Dermis blood vessel endothelial cell (primary cell): ENCODE measurements around the gene FZD10. TPM values are rescaled to one million over a fixed set of nuclear protein-coding genes. Genes with fewer than 3 reads are reported as not detected.

Source experiments
- DNase-seq: peaks from one replicate; pipeline ENCODE4 v3.0.0; 2010
- total RNA-seq: library from RNA; depleted of rRNA; stranded (reverse); fragments of >200 nt; gene quantifications from 2 replicates; pipeline ENCODE4 v1.2.3, GENCODE V29; 2014

The FZD10 gene
- total RNA-seq, 1 donor from 2014 or later: 1.0 TPM

DNA sequence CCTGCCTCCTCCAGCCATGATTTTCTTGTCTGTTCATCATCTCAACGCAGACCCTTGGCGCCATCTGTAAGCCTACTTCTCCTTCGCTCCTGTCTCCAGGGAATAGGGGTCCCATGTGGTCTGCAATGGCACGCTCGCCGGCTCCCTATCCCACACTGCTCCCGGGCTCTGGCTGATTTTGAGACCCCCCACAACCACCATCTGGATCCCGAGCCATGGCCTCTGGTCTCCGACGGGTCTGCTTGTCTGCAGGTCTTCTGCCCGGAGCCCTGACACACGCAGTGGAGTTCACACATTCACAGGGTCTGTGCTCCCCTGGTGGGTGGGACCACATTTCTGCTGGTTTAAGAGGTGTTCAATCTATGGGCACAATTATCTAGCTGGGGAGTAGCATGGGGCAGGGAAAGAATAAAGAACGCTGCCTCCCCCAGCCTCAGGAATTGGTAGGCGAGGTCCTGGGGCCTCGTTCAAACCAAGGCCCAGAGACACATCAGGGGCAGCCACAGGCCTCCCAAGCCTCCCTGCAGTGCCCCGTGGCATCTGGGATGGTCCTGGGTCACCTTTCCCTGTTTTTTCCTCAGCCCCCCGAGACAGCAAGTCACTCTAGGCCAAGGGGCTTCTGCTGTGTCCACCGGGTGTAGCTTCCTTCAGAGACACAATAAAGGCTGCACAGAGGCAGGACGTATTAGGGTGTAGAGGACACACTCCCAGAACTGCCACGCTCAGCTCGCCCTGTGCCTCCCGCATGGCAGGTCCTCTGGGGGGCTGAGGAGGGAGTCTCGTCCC lies 21.5 kb downstream of the FZD10 start:
- no peak for DNase-seq

DNA sequence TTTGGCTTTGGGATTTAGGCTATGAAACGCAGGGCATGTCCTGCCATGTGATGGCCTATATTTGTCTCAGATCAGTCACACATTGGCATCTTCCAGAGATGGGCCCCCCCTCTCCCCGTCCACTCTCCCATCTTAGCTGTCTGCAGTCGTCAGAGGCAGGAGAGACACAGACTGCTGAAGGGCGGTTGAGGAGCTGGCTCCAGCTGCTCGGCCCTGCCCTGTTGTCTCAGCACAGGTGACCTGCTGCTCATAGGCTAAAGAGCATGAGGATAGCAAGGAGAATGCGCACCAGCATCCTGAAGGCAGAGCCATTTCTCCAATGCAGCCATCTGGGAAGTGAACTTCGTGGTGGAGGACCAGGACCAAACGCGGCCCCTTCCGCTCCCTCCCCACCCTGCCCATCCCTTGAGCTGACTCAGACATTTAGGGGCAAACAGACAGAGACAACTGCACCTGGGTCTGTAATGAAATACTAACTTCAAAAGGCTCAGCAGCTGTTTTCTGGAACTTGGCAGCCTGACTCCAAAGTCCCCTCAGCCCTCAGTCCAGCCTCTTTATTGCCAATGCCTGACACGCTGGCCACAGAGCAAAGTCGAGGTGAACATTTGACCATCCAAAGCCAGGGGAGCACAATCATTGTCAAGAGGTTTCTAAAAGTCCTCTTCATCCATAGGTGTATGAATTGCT lies 22.3 kb downstream of the FZD10 start:
- no peak for DNase-seq

DNA sequence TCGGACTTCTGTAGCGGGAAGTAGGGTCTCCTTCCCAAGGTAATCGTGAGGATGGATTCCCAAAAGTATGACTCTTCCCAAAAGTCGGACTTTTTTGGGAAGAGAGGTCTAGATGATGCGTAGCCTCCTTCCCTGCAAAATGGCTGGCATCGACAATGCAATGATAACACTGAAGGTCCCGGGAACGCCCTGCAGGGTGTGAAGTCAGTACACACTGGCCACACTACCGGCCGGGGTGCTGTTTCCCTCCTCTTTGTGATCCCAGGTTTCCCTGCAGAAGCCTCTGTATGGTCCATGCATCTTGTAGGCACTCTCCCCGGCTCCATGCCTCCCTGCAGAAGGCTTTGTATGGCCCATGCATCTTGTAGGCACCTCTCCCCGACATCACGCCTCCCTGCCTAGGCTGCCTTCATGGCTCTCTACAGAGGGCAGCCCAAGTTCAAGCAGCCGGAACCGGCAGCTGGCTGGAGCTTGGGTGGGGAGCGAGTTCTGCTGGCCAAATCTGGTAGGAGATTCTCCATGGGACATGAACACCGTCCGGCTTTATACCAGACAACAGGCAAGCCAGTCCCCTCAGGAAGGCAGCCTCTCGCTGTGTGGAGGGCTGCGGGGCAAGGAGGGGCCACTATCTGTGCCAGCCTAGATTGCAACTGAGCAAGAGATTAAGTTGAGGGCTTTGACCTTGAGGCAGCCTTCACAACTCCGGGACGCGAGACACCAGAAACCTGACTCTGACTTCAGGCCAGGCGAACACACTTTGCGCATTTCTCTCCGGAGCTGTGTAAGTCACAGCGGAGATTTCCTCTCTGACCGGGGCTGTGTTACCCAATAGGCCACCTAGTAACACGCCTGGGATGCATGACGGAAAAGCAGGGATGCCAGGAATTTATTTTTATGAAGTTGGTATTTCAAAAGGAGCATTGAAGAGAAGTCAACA lies 23.5 kb downstream of the FZD10 start:
- DNase-seq: no peak

DNA sequence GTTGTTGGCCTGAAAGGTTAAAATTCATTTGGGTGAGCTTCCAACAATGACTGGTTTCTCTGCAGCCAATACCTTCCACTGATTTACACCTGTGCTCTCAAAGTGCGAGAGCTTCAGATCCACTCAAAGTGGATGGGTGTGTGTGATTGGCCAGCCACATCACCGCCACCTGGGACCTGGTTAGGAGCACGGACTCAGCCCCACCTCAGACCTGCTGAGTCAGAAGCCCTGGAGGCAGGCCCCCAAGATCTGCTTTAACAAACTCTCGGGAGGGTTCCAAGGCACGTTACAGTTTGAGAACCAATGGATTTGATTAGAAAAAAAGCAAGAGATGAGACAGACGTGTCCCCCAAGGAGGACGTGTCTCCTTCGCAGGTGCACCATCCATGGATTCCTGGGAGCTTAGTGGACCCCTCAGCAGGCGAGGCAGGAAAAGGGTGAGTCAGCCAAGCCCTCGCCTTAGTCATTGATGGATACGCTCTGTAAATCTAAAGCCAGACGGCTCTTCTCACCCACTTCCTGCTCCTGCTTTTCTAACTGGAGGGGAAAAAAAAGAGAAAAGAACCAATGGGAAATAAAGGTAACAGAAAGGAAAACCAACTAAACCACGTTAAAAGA lies 24.5 kb downstream of the FZD10 start:
- DNase-seq: no peak

DNA sequence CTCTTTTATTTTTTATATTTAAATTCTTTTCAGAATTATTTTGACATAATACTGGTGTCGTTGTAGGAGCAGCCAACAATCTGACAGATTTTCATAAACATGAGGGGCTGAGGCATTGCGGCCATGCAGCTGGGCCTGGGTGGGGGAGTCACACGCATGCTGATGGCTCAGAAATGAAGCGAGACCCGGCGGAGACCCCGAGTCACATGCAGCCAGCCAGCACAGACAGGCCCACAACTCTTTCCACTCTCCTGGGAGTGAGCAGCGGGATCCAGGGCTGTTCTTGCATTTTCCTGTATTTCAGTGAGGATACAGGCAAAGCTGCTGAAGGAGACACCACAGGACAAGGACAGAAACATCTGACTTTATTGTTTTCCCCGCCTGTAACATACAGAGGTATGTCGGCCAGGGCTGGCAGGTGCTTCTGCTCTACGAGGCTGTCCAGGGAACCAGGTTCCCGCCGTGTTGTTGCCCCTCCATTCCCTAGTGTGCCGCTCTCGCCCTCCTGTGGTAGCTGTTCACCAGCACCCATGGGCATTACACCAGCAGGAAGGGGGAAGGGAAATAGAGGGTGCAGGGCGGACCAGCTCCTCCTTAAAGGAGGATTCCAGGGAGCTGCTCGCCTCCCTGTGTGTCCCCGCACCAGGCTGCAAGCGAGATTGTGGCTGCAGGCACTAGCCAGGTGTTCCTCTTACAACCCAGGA lies 30.5 kb downstream of the FZD10 start:
- no peak for DNase-seq

DNA sequence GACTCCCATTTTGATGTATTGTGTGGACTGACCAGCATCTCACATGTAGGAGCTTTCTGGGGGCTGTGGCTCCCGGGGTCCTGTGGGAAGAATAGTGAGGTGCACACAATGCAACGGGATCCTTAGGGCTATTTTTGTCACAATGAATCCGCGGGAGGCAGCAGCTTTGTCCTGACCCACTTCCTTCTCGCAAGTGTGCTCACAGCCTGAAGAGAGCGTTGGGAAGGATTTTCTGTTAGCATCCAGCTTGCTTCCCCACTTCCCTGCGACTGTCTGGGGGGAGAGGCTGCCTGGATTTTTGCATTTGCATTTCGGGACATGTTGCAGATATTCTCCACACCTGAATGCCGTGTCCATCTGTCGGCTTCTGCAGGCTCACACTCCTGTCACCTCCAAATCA lies 31.9 kb downstream of the FZD10 start:
- DNase-seq: no peak

DNA sequence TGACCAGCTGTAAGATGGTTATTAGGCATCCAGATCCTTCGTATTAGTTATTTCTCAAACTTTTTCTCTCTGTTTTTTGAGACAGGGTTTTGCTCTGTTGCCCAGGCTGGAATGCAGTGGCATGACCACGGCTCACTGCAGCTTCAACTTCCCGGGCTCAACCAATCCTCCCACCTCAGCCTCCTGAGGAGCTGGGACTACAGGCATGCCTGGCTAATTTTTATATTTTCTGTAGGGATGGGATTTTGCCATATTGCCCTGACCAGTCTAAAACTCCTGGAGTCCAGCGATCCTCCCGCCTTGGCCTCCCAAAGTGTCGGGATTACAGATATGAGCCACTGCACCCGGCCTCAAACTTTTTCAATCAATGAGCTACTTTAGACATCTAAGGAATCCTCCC lies 33.1 kb downstream of the FZD10 start:
- DNase-seq: no peak

DNA sequence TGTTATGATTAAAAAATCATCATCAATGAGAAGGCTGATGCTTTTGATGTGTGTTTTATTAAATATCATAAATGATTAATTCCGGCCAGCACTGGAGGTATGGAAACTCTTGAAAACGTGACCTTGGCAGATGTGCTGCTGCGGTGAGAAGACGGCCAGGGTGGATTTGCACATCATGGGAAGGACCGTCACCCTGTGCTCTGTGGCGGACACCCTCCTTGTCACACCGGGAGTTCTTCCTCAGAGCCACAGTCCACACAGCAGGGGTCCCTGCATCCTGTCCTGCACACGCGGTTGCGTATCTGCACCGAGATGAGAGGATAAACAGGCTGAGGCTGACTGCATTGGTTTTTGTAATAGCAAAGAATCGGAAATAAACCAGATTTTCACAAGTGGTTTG lies 33.5 kb downstream of the FZD10 start:
- DNase-seq: no peak

DNA sequence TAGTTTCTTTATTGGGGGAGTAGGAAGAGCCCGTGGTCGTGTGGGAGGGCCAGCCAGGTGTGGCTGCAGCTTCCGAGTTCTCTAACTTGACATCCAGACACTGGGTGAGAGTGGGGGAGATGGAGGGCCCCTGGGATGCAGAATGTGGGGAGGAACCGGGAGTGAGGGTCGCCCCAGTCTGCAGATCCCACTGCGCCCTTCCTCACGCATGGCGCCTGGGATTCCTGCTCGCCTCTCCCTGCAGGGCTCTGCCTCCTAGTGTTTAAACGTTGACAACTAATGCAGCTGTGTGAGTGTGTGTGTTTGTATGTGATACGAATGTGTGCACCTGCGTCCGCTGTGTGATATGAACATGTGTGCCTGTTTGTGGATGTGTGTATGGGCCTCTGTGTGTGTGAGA lies 34.6 kb downstream of the FZD10 start:
- DNase-seq: no peak

DNA sequence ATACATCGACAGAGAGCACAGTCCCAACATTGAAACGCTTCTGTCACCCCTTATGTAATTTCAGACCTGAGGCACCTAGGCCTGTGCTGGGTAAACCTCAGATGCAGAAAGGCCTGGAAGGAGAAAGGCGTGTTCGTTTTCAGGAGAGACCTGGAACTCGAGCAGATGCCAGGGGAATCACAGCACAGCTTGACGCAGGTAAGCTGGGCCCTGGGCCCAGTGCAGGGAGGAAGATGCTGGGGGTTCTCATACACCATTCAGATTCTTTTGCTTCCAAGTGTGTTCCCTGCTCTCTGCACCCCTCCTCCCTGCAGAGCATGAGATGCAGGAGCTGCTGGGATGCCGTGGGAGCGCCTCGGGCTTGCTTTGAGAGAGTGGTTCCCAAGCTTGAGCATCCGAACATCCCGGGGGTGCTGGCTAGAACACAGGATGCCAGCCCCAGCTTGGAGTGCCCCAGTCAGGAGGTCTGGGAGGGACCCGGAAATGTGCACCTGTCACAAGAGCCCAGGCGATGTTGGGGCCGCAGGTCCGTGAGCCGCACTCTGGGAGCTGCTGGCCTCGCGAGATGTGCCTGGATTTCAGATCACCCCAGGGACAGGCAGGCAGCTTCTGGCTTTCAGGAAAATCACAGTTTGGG lies 35.9 kb downstream of the FZD10 start:
- no peak for DNase-seq

DNA sequence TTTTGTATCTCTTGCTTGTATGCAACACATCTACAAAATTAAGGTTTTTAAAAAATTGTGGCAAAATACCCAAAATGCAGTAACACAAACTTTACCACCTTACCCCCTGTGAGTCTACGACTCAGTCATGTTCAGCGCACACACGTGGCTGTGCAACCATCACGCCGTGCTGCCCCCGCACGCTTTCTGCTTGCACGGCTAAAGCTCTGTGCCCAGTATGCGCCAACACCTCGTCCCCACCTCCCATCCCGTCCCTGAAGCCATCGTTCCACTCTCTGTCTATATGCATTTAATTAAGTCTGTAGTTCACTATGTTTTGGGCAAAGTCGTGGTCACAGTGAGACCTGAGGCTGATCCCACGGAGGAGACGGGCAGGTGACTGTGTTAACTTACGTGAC lies 36.4 kb downstream of the FZD10 start:
- DNase-seq: no peak

DNA sequence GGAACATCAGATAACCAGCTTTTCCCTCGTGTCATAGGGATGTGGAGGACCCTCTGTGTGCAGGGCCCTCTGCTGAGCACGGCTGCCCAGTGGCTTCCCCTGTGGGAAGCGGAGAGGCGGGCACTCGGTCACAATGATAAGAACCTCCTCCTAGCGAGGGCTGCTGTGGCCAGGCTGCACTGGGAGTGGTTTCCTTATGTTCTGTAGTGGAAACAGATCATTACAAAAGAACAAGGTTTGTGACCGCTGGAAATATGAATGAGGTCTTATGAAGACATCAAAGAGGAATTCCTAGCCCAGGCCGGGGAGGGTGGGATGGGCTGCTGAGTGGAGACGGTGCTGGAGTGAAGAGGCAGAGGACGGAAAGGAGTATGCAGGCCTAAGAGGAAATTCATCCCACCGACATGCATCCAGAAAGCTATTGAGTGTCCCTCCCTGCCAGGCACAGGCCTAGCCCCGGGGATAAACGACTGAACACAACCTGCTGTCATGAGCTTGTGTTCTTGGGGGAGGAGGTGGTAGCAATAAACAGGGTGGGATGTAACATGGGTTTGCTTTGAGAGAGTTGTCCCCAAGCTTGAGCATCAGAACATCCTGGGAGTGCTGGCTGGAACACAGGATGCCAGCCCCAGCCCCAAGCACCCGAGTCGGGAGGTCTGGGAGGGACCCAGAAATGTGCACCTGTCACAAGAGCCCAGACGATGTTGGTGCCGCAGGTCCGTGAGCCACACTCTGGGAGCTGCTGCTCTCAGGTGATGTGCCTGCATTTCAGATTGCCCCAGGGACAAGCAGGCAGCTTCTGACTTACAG lies 37.5 kb downstream of the FZD10 start:
- no peak for DNase-seq

DNA sequence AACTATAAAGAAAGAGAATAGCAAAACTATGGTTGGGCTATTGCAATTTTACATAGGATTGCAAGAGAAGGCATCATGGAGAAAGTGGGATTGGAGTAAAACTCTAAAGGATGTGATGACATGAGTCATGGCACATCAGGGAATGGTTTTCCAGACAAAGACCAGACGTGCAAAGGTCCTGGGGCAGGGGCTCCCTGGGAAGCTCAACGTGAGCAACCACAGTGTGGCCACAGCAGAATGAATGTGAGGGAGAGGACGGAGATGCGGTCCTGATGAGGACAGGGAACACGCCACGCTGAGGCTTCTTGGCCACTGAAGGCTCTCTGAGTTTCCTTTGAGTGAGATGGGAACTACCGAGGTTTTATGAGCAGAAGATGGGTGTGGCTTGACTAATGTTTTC lies 38.2 kb downstream of the FZD10 start:
- no peak for DNase-seq

DNA sequence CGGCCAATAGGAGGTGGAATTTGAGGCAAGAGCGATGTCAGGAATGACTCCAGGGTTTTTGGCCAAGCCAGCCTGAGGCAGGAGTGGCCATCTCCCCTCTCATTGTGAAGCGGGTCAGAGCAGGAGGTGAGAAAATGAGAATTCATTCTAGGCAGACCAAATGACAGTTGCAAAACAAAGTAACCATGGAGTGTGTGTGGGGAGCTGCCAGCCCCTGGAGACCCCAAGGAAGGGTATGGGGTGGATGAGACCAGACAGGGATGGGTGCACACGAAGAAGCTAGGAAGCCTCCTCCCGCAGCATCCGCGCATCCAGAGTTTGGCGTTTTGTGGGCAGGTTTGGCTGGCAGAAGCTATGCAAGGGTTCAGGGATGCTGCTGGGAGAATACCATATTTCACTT lies 38.8 kb downstream of the FZD10 start:
- DNase-seq: no peak

DNA sequence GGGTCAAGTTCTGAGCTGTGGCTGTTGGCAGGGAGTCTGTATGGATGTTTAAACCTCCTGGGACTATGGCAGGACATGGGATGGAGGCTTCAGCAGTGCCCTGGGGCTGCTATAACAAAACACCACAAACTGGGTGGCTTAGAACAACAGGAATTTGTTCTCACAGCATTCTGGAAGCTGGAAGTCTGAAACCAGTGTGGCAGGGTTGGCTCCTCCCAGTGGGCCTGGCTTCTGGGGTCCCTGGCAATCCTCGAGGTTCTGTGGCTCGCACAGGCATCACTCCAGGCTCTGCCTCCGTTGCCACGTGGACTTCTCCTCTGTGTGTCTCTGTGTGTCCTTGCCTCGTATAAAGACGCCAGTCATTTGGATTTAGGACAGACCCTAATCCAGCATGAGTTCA lies 39.9 kb downstream of the FZD10 start:
- no peak for DNase-seq

DNA sequence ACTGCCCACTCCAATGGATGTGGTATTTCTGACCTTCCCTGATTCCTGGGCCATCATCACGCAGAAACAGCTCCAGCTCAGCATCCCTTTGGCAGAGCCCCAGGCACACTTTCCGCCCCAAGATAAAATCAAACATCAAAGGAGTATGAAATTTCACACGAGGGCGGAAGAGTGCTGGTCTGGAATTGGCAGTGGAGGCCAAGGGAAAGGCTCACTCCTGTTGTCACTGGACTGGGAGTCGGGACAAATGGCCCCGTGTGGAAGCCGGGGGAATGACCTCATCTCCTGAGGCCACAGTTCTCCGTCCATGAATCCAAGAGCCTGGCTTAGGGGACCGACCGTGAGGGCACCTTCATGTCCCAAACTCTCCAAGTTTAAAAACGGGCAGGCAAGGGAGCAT lies 40.9 kb downstream of the FZD10 start:
- DNase-seq: no peak

DNA sequence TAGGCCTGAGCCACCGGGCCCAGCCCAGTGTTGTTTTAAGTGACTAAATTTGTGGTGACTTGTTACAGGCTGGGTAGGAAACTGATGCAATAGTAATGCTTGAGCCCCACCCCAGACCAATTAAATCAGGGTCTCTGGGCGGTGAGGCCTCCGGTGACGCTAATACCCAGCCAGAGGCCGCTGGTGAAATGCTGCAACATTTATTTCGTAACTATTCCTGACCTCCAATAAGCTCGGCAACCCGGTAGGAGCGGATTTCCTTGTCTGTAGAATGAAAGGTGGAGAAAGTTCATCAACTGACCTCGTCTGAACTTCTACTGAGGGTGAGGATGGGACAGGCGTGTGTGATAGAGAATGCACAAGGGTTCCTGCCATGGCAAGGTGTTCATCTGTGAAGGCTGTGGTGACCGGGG lies 42.3 kb downstream of the FZD10 start:
- no peak for DNase-seq

DNA sequence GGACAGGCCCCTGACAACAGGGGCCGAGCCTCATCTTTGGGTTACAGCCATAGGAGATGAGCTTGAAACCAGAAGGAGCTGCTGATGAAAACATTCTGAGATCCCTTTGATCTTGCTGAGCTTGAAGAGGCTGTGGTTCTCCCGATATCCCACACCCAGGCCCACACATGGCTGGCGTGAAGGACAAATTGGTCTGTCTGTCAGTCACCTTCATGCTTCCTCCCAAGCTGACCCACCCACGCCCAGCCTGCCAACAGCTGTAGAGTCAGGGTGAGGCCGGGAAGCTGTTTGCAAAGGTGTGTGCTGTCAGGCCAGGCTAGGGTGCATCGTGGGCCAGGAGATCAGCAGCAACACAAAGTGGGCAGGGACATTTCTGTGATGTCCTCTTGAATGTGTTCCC lies 43.2 kb downstream of the FZD10 start:
- no peak for DNase-seq

DNA sequence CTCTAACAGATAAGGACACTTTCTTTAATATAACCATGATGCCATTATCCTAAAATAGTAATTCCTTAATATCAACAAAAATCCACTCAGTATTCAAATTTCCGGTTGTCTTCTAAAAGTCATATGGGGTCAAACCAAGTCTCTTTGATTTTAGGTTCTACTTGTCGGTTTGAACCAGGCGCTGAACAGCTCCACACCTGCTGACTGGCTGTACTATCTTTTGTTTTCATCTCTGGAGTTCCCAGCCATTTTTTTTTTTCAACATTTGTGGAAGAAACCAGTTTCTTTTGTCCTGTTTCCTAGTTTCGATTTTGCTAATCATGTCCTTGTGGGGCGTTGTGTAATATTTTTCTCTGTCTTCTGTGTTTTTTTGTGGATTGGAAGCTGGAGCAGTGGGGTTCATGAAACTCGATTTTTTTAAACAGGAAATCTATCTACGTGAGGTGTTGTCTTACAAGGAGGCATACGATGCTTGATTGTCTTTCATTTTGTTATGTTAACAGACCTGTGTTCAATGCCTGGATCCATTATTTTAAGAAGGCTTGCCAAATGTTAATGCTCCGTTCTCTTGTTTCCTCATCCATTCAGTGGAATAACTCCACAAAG lies 50.2 kb downstream of the FZD10 start:
- DNase-seq: no peak

DNA sequence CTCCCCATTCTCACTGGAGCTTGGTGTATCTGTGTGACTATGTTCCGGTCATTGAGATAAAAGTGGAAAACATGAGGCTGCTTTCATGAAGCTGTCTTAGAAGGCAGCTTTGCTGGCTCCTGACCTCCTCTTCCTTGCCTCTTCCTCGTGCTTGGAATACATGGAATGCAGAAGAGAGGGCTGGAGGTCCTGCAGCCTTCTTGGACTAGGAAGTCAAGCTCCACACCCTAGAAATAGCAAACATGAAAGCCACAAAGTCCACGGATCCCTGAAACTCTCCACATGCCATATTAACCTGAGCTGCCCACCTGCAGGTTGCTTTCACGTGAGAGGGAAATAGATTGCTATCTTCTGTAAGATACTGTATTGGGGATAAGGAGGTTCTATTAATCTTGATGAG lies 51.0 kb downstream of the FZD10 start:
- DNase-seq: no peak
